ENCODE measurements around the gene GBP6.

DNA sequence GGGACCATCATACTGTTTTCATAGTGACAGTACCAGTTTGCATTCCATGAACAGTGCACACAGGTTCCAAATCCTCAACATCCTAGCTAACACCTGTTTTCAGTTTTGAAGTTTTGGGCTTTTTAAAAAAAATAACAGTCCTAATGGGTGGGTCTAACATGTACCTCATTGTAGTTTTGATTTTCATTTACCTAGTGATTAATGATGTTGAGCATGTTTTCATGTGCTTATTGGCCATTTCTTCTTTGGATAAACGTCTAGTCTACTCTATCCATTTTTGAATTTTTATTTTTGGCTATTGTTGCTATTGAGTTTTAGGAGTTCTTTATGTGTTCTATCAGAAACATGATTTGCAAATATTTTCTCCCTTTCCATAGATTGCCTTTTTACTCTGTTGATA, 3.4 kb downstream of the GBP6 start:
- TF ChIP-seq ZFP3 (CRISPR knock-in tag; IDR thresholded peaks at IDR 0.05) (no peak), ZNF565 (CRISPR knock-in tag; conservative IDR thresholded peaks at IDR 0.05; ENCODE audit: low read depth) (no peak), RARB (CRISPR knock-in tag; IDR thresholded peaks at IDR 0.05) (no peak)
- TF ChIP-seq, protein P1, sequence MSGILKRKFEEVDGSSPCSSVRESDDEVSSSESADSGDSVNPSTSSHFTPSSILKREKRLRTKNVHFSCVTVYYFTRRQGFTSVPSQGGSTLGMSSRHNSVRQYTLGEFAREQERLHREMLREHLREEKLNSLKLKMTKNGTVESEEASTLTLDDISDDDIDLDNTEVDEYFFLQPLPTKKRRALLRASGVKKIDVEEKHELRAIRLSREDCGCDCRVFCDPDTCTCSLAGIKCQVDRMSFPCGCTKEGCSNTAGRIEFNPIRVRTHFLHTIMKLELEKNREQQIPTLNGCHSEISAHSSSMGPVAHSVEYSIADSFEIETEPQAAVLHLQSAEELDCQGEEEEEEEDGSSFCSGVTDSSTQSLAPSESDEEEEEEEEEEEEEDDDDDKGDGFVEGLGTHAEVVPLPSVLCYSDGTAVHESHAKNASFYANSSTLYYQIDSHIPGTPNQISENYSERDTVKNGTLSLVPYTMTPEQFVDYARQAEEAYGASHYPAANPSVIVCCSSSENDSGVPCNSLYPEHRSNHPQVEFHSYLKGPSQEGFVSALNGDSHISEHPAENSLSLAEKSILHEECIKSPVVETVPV (CRISPR knock-in tag; IDR thresholded peaks at IDR 0.05), result no peak
- TF ChIP-seq, protein P2, sequence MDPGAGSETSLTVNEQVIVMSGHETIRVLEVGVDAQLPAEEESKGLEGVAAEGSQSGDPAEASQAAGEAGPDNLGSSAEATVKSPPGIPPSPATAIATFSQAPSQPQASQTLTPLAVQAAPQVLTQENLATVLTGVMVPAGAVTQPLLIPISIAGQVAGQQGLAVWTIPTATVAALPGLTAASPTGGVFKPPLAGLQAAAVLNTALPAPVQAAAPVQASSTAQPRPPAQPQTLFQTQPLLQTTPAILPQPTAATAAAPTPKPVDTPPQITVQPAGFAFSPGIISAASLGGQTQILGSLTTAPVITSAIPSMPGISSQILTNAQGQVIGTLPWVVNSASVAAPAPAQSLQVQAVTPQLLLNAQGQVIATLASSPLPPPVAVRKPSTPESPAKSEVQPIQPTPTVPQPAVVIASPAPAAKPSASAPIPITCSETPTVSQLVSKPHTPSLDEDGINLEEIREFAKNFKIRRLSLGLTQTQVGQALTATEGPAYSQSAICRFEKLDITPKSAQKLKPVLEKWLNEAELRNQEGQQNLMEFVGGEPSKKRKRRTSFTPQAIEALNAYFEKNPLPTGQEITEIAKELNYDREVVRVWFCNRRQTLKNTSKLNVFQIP (CRISPR knock-in tag; IDR thresholded peaks at IDR 0.05; ENCODE audit: borderline replicate concordance, low read depth), result no peak
- TF ChIP-seq, protein P3, sequence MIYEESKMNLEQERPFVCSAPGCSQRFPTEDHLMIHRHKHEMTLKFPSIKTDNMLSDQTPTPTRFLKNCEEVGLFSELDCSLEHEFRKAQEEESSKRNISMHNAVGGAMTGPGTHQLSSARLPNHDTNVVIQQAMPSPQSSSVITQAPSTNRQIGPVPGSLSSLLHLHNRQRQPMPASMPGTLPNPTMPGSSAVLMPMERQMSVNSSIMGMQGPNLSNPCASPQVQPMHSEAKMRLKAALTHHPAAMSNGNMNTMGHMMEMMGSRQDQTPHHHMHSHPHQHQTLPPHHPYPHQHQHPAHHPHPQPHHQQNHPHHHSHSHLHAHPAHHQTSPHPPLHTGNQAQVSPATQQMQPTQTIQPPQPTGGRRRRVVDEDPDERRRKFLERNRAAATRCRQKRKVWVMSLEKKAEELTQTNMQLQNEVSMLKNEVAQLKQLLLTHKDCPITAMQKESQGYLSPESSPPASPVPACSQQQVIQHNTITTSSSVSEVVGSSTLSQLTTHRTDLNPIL (CRISPR knock-in tag; IDR thresholded peaks at IDR 0.05; ENCODE audit: low read depth), result no peak
